BJ (cell line): ENCODE measurements around the gene DCANP1. TPM values are rescaled to one million over a fixed set of nuclear protein-coding genes. Genes with fewer than 3 reads are reported as not detected.

Source experiments
- polyA plus RNA-seq: library from polyadenylated mRNA; depleted of rRNA; stranded (reverse); fragments of >200 nt; gene quantifications from 2 replicates; pipeline ENCODE4 v1.2.3, GENCODE V29; 2011; rRNA removed
- small RNA-seq: library from RNA; depleted of rRNA; stranded (forward); fragments of <200 nt; gene quantifications from one replicate; pipeline ENCODE3, GENCODE V24; 2012; ENCODE audit warnings: low replicate concordance, low read depth; ENCODE audit not compliant: insufficient read length

The DCANP1 gene
- polyA plus RNA-seq, 1 experiment = not detected

Small RNA genes lying within 50 kb of the gene (small RNA-seq; reads per million reads assigned to genes)
- not detected for gene DCANP1

Other genes with a start within 250 kb of the DCANP1 start
- 84.8 and 96.0 TPM in 2 replicates for gene MACROH2A1, start 48.1 kb downstream of the DCANP1 start, polyA plus RNA-seq
- gene TIFAB, start 5.0 kb upstream of the DCANP1 start, polyA plus RNA-seq = not detected in 2 replicates
- not detected in 2 replicates for gene NEUROG1, start 88.6 kb upstream of the DCANP1 start, polyA plus RNA-seq
- gene CXCL14, start 131.6 kb upstream of the DCANP1 start, polyA plus RNA-seq = 1.5 and 1.6 TPM in 2 replicates